ENCODE measurements around the gene STK4.

STK4 gene

DNA sequence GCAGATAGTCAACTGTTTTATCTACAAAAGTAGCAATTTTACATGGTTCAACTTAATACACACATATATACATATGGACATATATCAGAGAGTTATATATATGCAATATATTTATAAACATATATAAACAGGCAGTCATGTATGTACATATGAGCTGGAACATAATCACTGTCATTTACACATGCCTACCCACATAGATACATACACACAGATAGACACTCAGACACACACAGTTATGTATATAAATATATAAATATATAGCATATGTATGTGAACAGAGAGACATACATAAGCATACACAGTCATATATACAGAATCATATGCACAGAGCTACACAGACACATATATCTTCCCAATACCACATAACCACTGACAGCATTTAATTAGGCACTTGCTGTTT lies 146.4 kb downstream of the STK4 start:
- Histone ChIP-seq H3K9me3 (ENCODE audit: control insufficient read depth in 2 of 2, low read length in 2 of 2) (no peaks in the 10 kb centered on the region), H3K4me3 (ENCODE audit: low read length in 2 of 2) (no peak overlapping the region), H3K4me1 (ENCODE audit: control insufficient read depth in 2 of 2, insufficient read depth in 2 of 2, low read length in 2 of 2) (no peaks in the 10 kb centered on the region), H3K9ac (ENCODE audit: low read depth in 1 of 2, low read length in 2 of 2) (no peak overlapping the region), H3K36me3 (ENCODE audit: control insufficient read depth in 2 of 2, insufficient read depth in 2 of 2, low read length in 2 of 2) (no peaks in the 10 kb centered on the region), H3K27ac (ENCODE audit: low read depth in 2 of 2, low read length in 2 of 2) (no peak overlapping the region), H3K27me3 (ENCODE audit: control insufficient read depth in 2 of 2, insufficient read depth in 2 of 2, low read length in 2 of 2) (peaks cover 0 to 3% of the 10 kb centered on the region in 2 donors)

DNA sequence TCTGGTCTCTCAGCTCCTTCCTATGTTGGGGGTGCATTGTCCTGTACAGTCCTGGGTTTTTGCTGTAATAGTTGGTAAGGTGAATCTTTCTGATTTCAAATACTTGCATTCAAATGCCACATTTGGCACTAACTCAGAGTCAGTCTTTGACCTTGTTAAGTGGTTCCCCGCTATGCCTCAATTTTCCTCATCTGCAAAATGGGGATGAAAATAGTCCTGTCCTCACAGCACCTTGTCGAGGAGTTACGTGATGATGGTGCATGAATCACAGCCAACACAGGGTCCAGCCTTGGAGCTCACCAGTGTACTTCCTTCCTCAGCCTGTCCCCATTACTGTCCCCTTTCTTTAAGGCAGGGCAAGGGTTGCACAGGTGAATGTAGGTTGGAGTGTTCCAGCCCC lies 147.6 kb downstream of the STK4 start:
- Histone ChIP-seq H3K4me1 (ENCODE audit: control insufficient read depth in 2 of 2, insufficient read depth in 2 of 2, low read length in 2 of 2) (no peaks in the 10 kb centered on the region), H3K36me3 (ENCODE audit: control insufficient read depth in 2 of 2, insufficient read depth in 2 of 2, low read length in 2 of 2) (no peaks in the 10 kb centered on the region), H3K9ac (ENCODE audit: low read depth in 1 of 2, low read length in 2 of 2) (no peak overlapping the region), H3K27ac (ENCODE audit: low read depth in 2 of 2, low read length in 2 of 2) (no peak overlapping the region), H3K9me3 (ENCODE audit: control insufficient read depth in 2 of 2, low read length in 2 of 2) (no peaks in the 10 kb centered on the region), H3K27me3 (ENCODE audit: control insufficient read depth in 2 of 2, insufficient read depth in 2 of 2, low read length in 2 of 2) (no peaks in the 10 kb centered on the region), H3K4me3 (ENCODE audit: low read length in 2 of 2) (no peak overlapping the region)

DNA sequence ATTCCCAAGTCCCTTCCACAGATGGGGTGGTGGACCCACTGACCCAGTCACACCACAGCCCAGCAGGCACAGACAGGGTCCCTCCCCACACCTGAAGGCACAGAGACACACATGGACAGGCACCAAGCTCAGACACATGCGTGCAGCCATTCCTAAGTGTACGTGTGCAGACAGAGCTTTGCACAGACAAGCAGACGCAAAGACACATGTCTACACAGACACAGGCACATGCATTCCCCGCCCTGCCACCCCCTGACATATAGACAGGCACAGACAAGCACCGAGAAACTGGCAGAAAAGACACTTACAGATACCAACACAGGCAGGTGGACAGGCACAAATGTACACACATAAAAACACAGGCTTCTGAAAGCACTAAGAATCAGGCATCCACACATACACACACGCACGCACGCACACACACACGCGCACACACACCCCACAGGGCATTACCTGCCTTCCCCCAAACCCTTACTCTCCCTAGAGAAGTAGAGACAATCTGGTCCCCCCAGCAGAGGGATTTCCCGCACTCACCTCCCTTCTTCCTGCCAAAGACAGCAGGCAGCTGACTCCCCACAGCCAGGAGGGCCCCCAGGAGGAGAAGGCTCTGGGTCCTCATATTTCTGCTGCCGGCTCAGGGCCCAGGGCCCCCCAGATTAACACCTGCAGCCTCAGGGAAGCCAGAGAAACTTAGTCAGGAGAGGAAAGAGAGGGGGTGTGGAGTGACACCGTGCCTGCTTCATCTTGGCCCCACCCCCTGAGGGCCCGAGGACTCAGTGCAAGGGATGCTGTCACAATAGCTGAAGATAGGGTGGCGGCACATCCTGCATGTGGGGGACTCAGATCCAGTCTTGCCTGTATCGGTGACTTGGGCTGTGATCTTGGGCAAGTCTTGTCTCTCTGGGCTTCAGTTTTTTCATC lies 148.4 kb downstream of the STK4 start, which contains the start of gene WFDC5:
TSS of gene WFDC5 (minus strand) at position 710 of the 921 bp plus-strand sequence. CDS start at position 619, 91 bp downstream.
- Histone ChIP-seq H3K27me3 (ENCODE audit: control insufficient read depth in 2 of 2, insufficient read depth in 2 of 2, low read length in 2 of 2) (no peaks in the 10 kb centered on the region), H3K9me3 (ENCODE audit: control insufficient read depth in 2 of 2, low read length in 2 of 2) (no peaks in the 10 kb centered on the region), H3K4me3 (ENCODE audit: low read length in 2 of 2) (no peak within 1 kb of the TSS), H3K4me1 (ENCODE audit: control insufficient read depth in 2 of 2, insufficient read depth in 2 of 2, low read length in 2 of 2) (no peaks in the 10 kb centered on the region), H3K36me3 (ENCODE audit: control insufficient read depth in 2 of 2, insufficient read depth in 2 of 2, low read length in 2 of 2) (no peaks in the 10 kb centered on the region), H3K27ac (ENCODE audit: low read depth in 2 of 2, low read length in 2 of 2) (no peak within 1 kb of the TSS), H3K9ac (ENCODE audit: low read depth in 1 of 2, low read length in 2 of 2) (no peak within 1 kb of the TSS)

DNA sequence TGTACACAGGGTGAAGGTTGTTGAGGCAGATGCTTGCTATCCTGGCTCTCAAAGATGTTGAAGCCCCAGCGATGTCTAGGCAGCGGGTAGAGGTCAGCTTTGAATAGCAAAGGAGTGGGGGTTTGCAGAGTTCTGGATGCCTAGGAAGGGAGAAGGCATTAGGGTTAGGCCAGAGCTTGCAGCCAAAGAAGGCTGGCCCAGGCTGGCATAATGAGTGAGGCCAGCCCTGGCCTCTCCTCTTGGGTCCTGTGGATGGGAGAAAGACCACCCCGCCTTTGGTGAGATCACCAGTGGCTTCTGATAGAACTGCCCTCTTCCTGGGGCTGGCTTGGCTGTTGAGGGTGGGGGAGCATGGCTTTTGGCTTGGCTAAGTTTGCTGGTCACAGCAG lies 149.1 kb downstream of the STK4 start:
- no peaks in the 10 kb centered on the region for H3K27me3 ChIP-seq (ENCODE audit: control insufficient read depth in 2 of 2, insufficient read depth in 2 of 2, low read length in 2 of 2)
- H3K27ac ChIP-seq (ENCODE audit: low read depth in 2 of 2, low read length in 2 of 2): no peak overlapping the region
- H3K9ac ChIP-seq (ENCODE audit: low read depth in 1 of 2, low read length in 2 of 2): no peak overlapping the region
- no peak overlapping the region for H3K4me3 ChIP-seq (ENCODE audit: low read length in 2 of 2)
- no peaks in the 10 kb centered on the region for H3K36me3 ChIP-seq (ENCODE audit: control insufficient read depth in 2 of 2, insufficient read depth in 2 of 2, low read length in 2 of 2)
- H3K4me1 ChIP-seq (ENCODE audit: control insufficient read depth in 2 of 2, insufficient read depth in 2 of 2, low read length in 2 of 2): no peaks in the 10 kb centered on the region
- H3K9me3 ChIP-seq (ENCODE audit: control insufficient read depth in 2 of 2, low read length in 2 of 2): no peaks in the 10 kb centered on the region

DNA sequence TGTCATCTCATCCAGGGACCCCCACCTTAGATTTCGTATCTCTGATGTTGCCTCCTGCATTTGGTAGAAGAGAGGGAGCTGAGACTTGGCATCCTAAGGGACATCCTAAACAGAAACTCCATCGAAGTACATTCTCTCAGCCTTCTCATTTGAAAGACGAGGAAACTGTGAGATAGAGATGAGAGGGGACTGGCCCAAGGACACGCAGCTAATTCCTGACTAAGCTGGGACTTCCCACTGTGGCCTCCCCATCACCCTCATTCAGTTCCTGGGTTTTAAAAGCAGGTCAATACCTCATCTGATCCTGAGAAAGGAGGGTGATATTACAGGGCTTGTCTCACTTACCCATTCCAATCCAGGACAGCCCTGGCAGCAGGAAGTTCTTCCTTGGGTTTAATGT lies 149.5 kb downstream of the STK4 start:
- Histone ChIP-seq H3K4me1 (ENCODE audit: control insufficient read depth in 2 of 2, insufficient read depth in 2 of 2, low read length in 2 of 2) (no peaks in the 10 kb centered on the region), H3K27ac (ENCODE audit: low read depth in 2 of 2, low read length in 2 of 2) (no peak overlapping the region), H3K4me3 (ENCODE audit: low read length in 2 of 2) (no peak overlapping the region), H3K9me3 (ENCODE audit: control insufficient read depth in 2 of 2, low read length in 2 of 2) (no peaks in the 10 kb centered on the region), H3K9ac (ENCODE audit: low read depth in 1 of 2, low read length in 2 of 2) (no peak overlapping the region), H3K27me3 (ENCODE audit: control insufficient read depth in 2 of 2, insufficient read depth in 2 of 2, low read length in 2 of 2) (no peaks in the 10 kb centered on the region), H3K36me3 (ENCODE audit: control insufficient read depth in 2 of 2, insufficient read depth in 2 of 2, low read length in 2 of 2) (no peaks in the 10 kb centered on the region)

DNA sequence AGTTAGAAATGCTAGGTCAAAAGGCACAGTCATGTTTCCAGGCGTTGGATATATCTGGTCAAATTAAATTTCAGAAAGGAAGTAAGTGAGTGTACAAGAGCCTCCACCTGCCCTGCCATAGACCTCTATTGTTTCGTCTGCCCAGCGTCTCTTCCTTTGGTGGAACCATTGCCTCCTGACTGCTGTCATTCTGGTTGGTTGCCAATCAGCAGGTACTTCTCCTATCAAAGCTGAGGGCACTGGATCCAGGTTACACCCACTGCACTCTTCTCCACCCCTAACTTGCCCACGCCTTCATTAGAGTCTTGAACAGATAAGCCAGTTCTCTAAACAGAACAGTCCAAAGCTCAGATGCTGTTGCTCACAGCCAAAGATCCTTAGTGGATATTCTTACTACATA lies 151.3 kb downstream of the STK4 start:
- no peaks in the 10 kb centered on the region for H3K27me3 ChIP-seq (ENCODE audit: control insufficient read depth in 2 of 2, insufficient read depth in 2 of 2, low read length in 2 of 2)
- no peak overlapping the region for H3K4me3 ChIP-seq (ENCODE audit: low read length in 2 of 2)
- H3K36me3 ChIP-seq (ENCODE audit: control insufficient read depth in 2 of 2, insufficient read depth in 2 of 2, low read length in 2 of 2): no peaks in the 10 kb centered on the region
- H3K9ac ChIP-seq (ENCODE audit: low read depth in 1 of 2, low read length in 2 of 2): no peak overlapping the region
- no peak overlapping the region for H3K27ac ChIP-seq (ENCODE audit: low read depth in 2 of 2, low read length in 2 of 2)
- no peaks in the 10 kb centered on the region for H3K9me3 ChIP-seq (ENCODE audit: control insufficient read depth in 2 of 2, low read length in 2 of 2)
- H3K4me1 ChIP-seq (ENCODE audit: control insufficient read depth in 2 of 2, insufficient read depth in 2 of 2, low read length in 2 of 2): no peaks in the 10 kb centered on the region

DNA sequence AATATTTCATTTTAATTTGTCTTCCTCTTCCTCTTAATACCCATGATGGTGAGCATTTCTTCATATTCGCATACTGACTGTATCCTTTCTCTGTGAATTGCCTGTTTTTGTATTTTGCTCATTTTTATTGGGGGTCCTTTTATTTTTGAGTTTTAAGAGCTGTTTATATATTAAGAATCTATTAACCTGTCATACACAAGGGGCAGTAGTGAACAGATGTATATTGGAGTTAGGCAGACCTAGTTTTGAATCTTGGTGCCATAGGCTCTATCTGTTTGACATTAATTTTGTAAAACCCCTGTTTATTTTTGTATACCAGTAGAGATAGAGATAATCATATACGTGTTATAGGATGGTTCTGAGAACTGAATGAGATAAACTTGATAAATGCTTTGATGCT lies 151.7 kb downstream of the STK4 start:
- no peaks in the 10 kb centered on the region for H3K36me3 ChIP-seq (ENCODE audit: control insufficient read depth in 2 of 2, insufficient read depth in 2 of 2, low read length in 2 of 2)
- no peak overlapping the region for H3K27ac ChIP-seq (ENCODE audit: low read depth in 2 of 2, low read length in 2 of 2)
- no peaks in the 10 kb centered on the region for H3K27me3 ChIP-seq (ENCODE audit: control insufficient read depth in 2 of 2, insufficient read depth in 2 of 2, low read length in 2 of 2)
- no peaks in the 10 kb centered on the region for H3K9me3 ChIP-seq (ENCODE audit: control insufficient read depth in 2 of 2, low read length in 2 of 2)
- H3K4me3 ChIP-seq (ENCODE audit: low read length in 2 of 2): no peak overlapping the region
- H3K4me1 ChIP-seq (ENCODE audit: control insufficient read depth in 2 of 2, insufficient read depth in 2 of 2, low read length in 2 of 2): no peaks in the 10 kb centered on the region
- no peak overlapping the region for H3K9ac ChIP-seq (ENCODE audit: low read depth in 1 of 2, low read length in 2 of 2)

DNA sequence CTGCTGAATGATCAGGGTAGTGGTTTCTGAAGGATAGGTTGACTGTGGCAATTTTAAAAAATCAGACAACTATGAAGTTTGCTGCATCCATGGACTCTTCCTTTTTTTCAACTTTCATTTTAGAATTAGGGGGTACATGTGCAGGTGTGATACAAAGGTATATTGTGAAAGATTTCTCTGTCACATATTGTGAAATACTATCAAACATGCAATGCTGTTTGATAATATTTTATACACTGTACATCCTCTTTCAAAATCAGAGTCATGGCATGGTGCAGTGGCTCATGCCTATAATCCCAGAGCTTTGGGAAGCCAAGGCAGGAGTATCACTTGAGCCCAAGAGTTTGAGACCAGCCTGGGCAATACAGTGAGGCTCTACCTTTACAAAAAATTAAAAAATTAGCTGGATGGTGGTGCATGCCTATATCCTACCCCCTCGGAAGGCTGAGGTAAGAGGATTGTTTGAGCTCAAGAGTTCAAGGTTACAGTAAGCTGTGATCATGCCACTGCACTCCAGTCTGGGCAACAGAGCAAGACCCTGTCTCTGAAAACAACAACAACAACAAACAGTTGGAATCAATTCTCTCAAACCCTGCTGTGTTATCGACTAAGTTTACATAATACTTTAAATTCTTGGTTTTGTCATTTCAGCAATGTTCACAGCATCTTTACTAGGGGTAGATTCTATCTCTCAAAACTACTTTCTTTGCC lies 153.4 kb downstream of the STK4 start:
- Histone ChIP-seq H3K4me3 (ENCODE audit: low read length in 2 of 2) (no peak overlapping the region), H3K27ac (ENCODE audit: low read depth in 2 of 2, low read length in 2 of 2) (no peak overlapping the region), H3K9me3 (ENCODE audit: control insufficient read depth in 2 of 2, low read length in 2 of 2) (no peaks in the 10 kb centered on the region), H3K9ac (ENCODE audit: low read depth in 1 of 2, low read length in 2 of 2) (no peak overlapping the region), H3K27me3 (ENCODE audit: control insufficient read depth in 2 of 2, insufficient read depth in 2 of 2, low read length in 2 of 2) (no peaks in the 10 kb centered on the region), H3K4me1 (ENCODE audit: control insufficient read depth in 2 of 2, insufficient read depth in 2 of 2, low read length in 2 of 2) (no peaks in the 10 kb centered on the region), H3K36me3 (ENCODE audit: control insufficient read depth in 2 of 2, insufficient read depth in 2 of 2, low read length in 2 of 2) (no peaks in the 10 kb centered on the region)

DNA sequence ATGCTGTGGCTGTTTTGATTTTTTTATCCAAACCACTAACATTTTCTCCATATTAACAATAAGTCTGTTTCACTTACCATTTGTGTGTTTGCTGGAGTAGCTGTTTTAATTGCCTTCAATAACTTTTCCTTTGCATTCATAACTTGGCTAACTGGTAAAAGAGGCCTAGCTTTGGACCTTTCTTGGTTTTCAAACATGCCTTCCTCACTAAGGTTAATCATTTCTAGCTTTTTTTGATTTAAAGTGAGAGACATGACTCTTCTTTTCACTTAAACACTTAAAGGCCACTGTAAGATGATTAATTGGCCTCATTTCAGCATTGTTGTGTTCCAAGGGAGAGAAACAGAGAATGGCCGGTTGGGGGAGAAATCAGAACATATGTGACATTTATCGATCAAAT lies 155.1 kb downstream of the STK4 start:
- no peaks in the 10 kb centered on the region for H3K27me3 ChIP-seq (ENCODE audit: control insufficient read depth in 2 of 2, insufficient read depth in 2 of 2, low read length in 2 of 2)
- H3K9me3 ChIP-seq (ENCODE audit: control insufficient read depth in 2 of 2, low read length in 2 of 2): no peaks in the 10 kb centered on the region
- no peak overlapping the region for H3K27ac ChIP-seq (ENCODE audit: low read depth in 2 of 2, low read length in 2 of 2)
- H3K9ac ChIP-seq (ENCODE audit: low read depth in 1 of 2, low read length in 2 of 2): no peak overlapping the region
- H3K4me3 ChIP-seq (ENCODE audit: low read length in 2 of 2): no peak overlapping the region
- H3K4me1 ChIP-seq (ENCODE audit: control insufficient read depth in 2 of 2, insufficient read depth in 2 of 2, low read length in 2 of 2): no peaks in the 10 kb centered on the region
- no peaks in the 10 kb centered on the region for H3K36me3 ChIP-seq (ENCODE audit: control insufficient read depth in 2 of 2, insufficient read depth in 2 of 2, low read length in 2 of 2)

DNA sequence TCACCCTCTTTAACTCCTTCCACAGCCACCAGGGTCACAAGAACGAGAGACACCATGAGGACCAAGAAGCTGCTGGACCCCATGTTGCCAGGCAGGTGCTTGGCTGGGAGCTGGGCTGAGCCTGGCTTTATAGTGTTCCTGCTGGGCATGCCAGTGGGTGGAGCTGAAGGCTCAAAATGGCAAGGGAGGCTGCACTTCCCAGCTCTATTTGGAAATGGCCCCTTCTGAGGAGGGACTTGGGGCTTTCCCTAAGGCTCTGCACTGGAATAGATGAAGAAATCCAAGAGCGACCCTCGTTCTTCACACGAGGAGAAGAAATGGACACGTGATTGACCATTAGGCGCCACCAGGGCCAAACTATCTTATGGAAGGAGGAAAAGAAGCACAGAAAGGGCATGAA lies 158.1 kb downstream of the STK4 start, which contains the start of gene WFDC12:
TSS of gene WFDC12 (minus strand) at position 101 of the 400 bp plus-strand sequence. CDS start at position 83, 18 bp downstream.
- no peak within 1 kb of the TSS for H3K4me3 ChIP-seq (ENCODE audit: low read length in 2 of 2)
- H3K9ac ChIP-seq (ENCODE audit: low read depth in 1 of 2, low read length in 2 of 2): no peak within 1 kb of the TSS
- no peaks in the 10 kb centered on the region for H3K27me3 ChIP-seq (ENCODE audit: control insufficient read depth in 2 of 2, insufficient read depth in 2 of 2, low read length in 2 of 2)
- H3K36me3 ChIP-seq (ENCODE audit: control insufficient read depth in 2 of 2, insufficient read depth in 2 of 2, low read length in 2 of 2): no peaks in the 10 kb centered on the region
- no peaks in the 10 kb centered on the region for H3K9me3 ChIP-seq (ENCODE audit: control insufficient read depth in 2 of 2, low read length in 2 of 2)
- no peak within 1 kb of the TSS for H3K27ac ChIP-seq (ENCODE audit: low read depth in 2 of 2, low read length in 2 of 2)
- H3K4me1 ChIP-seq (ENCODE audit: control insufficient read depth in 2 of 2, insufficient read depth in 2 of 2, low read length in 2 of 2): no peaks in the 10 kb centered on the region
